Measurements from ENCODE around the gene ATG12.
"Not testable (repeated sequence)": the region's sequence is repeated elsewhere in the genome, so short reads cannot be mapped to it uniquely, and the experiment has no call there.

ATG12 gene

GRCh38 chr5:115841382-115842088 lies at the start of gene ATG12, which contains the start of gene AP3S1:
ATG12 (minus strand) TSS chr5:115841565; CDS start chr5:115841552, 13 bp downstream.
AP3S1 (plus strand) TSS chr5:115841935; CDS start chr5:115842038, 103 bp downstream.
- DNase-seq, result peak; percentile 90

GRCh38 chr5:115888027-115888426 lies 46.7 kb upstream of the ATG12 start:
- DNase-seq, result no peak

- DNase-seq, result not testable (repeated sequence)
Observed at GRCh38 chr5:115885208-115885607, 43.8 kb upstream of the ATG12 start.

- DNase-seq, result no peak
Observed at GRCh38 chr5:115884704-115885103, 43.3 kb upstream of the ATG12 start.

GRCh38 chr5:115882434-115882833 lies 41.1 kb upstream of the ATG12 start:
- DNase-seq, result not testable (repeated sequence)

- not testable (repeated sequence) for DNase-seq
Observed at GRCh38 chr5:115877342-115877741, 36.0 kb upstream of the ATG12 start.

- no peak for DNase-seq
Observed at GRCh38 chr5:115875447-115875846, 34.1 kb upstream of the ATG12 start.

GRCh38 chr5:115873392-115873791 lies 32.0 kb upstream of the ATG12 start:
- DNase-seq, result no peak

- no peak for DNase-seq
Observed at GRCh38 chr5:115872447-115872846, 31.1 kb upstream of the ATG12 start.

GRCh38 chr5:115869256-115869795 lies 28.0 kb upstream of the ATG12 start:
- DNase-seq, result no peak

GRCh38 chr5:115859378-115859777 lies 18.0 kb upstream of the ATG12 start:
- DNase-seq, result no peak

- DNase-seq, result no peak
Observed at GRCh38 chr5:115858396-115858795, 17.0 kb upstream of the ATG12 start.

- no peak for DNase-seq
Observed at GRCh38 chr5:115857626-115858349, 16.4 kb upstream of the ATG12 start.

GRCh38 chr5:115857057-115857479 lies 15.7 kb upstream of the ATG12 start:
- no peak for DNase-seq

- no peak for DNase-seq
Observed at GRCh38 chr5:115855959-115856358, 14.6 kb upstream of the ATG12 start.

GRCh38 chr5:115854139-115854538 lies 12.8 kb upstream of the ATG12 start:
- DNase-seq, result no peak

- no peak for DNase-seq
Observed at GRCh38 chr5:115850744-115851416, 9.5 kb upstream of the ATG12 start.

- no peak for DNase-seq
Observed at GRCh38 chr5:115849258-115849798, 8.0 kb upstream of the ATG12 start.

- no peak for DNase-seq
Observed at GRCh38 chr5:115847290-115847689, 5.9 kb upstream of the ATG12 start.

- DNase-seq, result no peak
Observed at GRCh38 chr5:115844321-115844817, 3.0 kb upstream of the ATG12 start.

- DNase-seq, result no peak
Observed at GRCh38 chr5:115843444-115844130, 2.2 kb upstream of the ATG12 start.

GRCh38 chr5:115842952-115843351 lies 1.6 kb upstream of the ATG12 start:
- DNase-seq, result no peak
